HepG2 (cell line): Measurements from ENCODE around the gene TAMALIN. TPM values are rescaled to one million over a fixed set of nuclear protein-coding genes. Genes with fewer than 3 reads are reported as not detected.

Source experiments
- ATAC-seq: fragments of 200-7000 bp; cut with Tn5 transposase; 3 replicates; pipeline ENCODE4 v1.9.1; 2020; ENCODE audit warnings: mild to moderate bottlenecking, moderate library complexity
- BruUV-seq: library from RNA; stranded (reverse); fragments of 400-500 nt; replicated peaks from 2 replicates; lab custom pipeline; 2021; lab: Mats Ljungman, UMichigan
- CTCF ChIA-PET: fragments of 300-600 bp; formaldehyde crosslinking; extraction: SDS; loops from one replicate; lab custom pipeline; 2021; ENCODE audit warnings: low total read pairs, inconsistent platforms, low intra/inter-chr PET ratio; lab: Yijun Ruan, JAX
- POLR2A ChIA-PET: fragments of 350-600 bp; sonication (Branson Sonifier 250); formaldehyde crosslinking; loops from one replicate; lab custom pipeline; 2020; ENCODE audit warnings: antibody characterized with exemption, inconsistent platforms; lab: Yijun Ruan, JAX
- DNase-seq: peaks from one replicate; pipeline ENCODE4 v3.0.0-alpha.2; 2015; ENCODE audit warnings: low spot score
- FAIRE-seq: peaks from 3 replicates; lab custom pipeline; 2011; peaks lifted over from hg19 to GRCh38; lab: Jason Lieb, UNC
- H2AFZ ChIP-seq: one replicate; pipeline ENCODE4 v1.6.1; 2011; ENCODE audit warnings: low read length, inconsistent platforms
- H3K27ac ChIP-seq: fragments of 300-600 bp; 3 replicates; pipeline ENCODE4 v1.8.0; 2011; ENCODE audit warnings: mixed run types, mild to moderate bottlenecking, mixed read lengths, low read length, inconsistent platforms; ENCODE audit not compliant: insufficient read depth; ENCODE audit errors: extremely low read length
- H3K27me3 ChIP-seq, 2 experiments: fragments of 200-600 bp in 1 of 2; 2 replicates in 1 of 2; 3 replicates in 1 of 2; pipeline versions ENCODE4 v1.6.0 to v1.8.0; 2011; ENCODE audit warnings: low read length in 2 of 2, mild to moderate bottlenecking in 2 of 2, moderate library complexity in 2 of 2, inconsistent platforms in 1 of 2; ENCODE audit not compliant: insufficient read depth in 2 of 2, control insufficient read depth in 1 of 2
- H3K36me3 ChIP-seq, 2 experiments: fragments of 200-600 bp in 1 of 2; replicated peaks in 1 of 2; 2 replicates in 1 of 2; 3 replicates in 1 of 2; pipeline versions ENCODE4 v1.5.1 to v1.8.0; 2011; ENCODE audit warnings: low read length in 2 of 2, inconsistent platforms in 1 of 2; ENCODE audit not compliant: insufficient read depth in 2 of 2, control insufficient read depth in 1 of 2
- H3K4me1 ChIP-seq: 2 replicates; pipeline ENCODE4 v1.5.1; 2012; ENCODE audit warnings: low read length, inconsistent platforms; ENCODE audit not compliant: insufficient read depth
- H3K4me2 ChIP-seq: 2 replicates; pipeline ENCODE4 v1.6.0; 2011; ENCODE audit warnings: low read depth, low read length, inconsistent platforms
- H3K4me3 ChIP-seq, 3 experiments: fragments of 200-600 bp in 1 of 3; sonication (generic), shearing (Covaris generic) in 1 of 3; replicated peaks in 1 of 3; 2 replicates each; pipeline ENCODE4 v1.5.1; 2011 to 2016; ENCODE audit warnings: low read length in 3 of 3, inconsistent platforms in 2 of 3, low read depth in 2 of 3, mild to moderate bottlenecking in 2 of 3, control low read depth in 1 of 3, mixed read lengths in 1 of 3; ENCODE audit not compliant: insufficient read depth in 1 of 3
- H3K79me2 ChIP-seq: one replicate; pipeline ENCODE4 v1.6.1; 2011; ENCODE audit warnings: low read length, inconsistent platforms; ENCODE audit not compliant: insufficient read depth
- H3K9ac ChIP-seq: 2 replicates; pipeline ENCODE4 v1.6.0; 2011; ENCODE audit warnings: mild to moderate bottlenecking, low read depth, low read length, inconsistent platforms; ENCODE audit not compliant: insufficient read depth
- H3K9me3 ChIP-seq: 2 replicates; pipeline ENCODE4 v1.5.1; 2012; ENCODE audit warnings: mild to moderate bottlenecking, low read length
- H4K20me1 ChIP-seq: 2 replicates; pipeline ENCODE4 v1.6.0; 2011; ENCODE audit warnings: inconsistent platforms, mild to moderate bottlenecking, low read length, moderate library complexity; ENCODE audit not compliant: insufficient read depth
- MLLT10 ChIP-seq: sonication (generic); formaldehyde crosslinking; IDR thresholded peaks from 2 replicates; pipeline ENCODE4 v1.4.0; 2020; ENCODE audit warnings: missing genetic modification reagents
- NCOA5 ChIP-seq: sonication (generic); formaldehyde crosslinking; IDR thresholded peaks from 2 replicates; pipeline ENCODE4 v1.4.0; 2020; ENCODE audit warnings: missing genetic modification reagents
- STAG1 ChIP-seq: sonication (generic); formaldehyde crosslinking; IDR thresholded peaks from 2 replicates; pipeline ENCODE4 v1.4.0; 2020; ENCODE audit warnings: missing genetic modification reagents
- ZBTB37 ChIP-seq: sonication (generic); formaldehyde crosslinking; IDR thresholded peaks from 2 replicates; pipeline ENCODE4 v1.4.0; 2020; ENCODE audit warnings: mild to moderate bottlenecking, missing genetic modification reagents
- ZBTB42 ChIP-seq: sonication (generic); formaldehyde crosslinking; IDR thresholded peaks from 2 replicates; pipeline ENCODE4 v1.5.0; 2020; ENCODE audit warnings: mild to moderate bottlenecking, missing genetic modification reagents
- ZNF121 ChIP-seq: sonication (generic); formaldehyde crosslinking; IDR thresholded peaks from 2 replicates; pipeline ENCODE4 v1.5.0; 2020; ENCODE audit warnings: mild to moderate bottlenecking, missing genetic modification reagents
- ZNF546 ChIP-seq: sonication (generic); formaldehyde crosslinking; conservative IDR thresholded peaks from 2 replicates; pipeline ENCODE4 v1.8.1; 2023; ENCODE audit warnings: mild to moderate bottlenecking, missing genetic modification reagents
- ZNF737 ChIP-seq: sonication (generic); formaldehyde crosslinking; IDR thresholded peaks from 2 replicates; pipeline ENCODE4 v1.5.0; 2020; ENCODE audit warnings: missing genetic modification reagents, mild to moderate bottlenecking, borderline replicate concordance
- WGBS: methylation state at CpG from one replicate; pipeline ENCODE4 v1.1.6; 2017; ENCODE audit warnings: low lambda C conversion rate; 5-methylcytosine and 5-hydroxymethylcytosine counted together
- in situ Hi-C: cut with HindIII; loops from 2 replicates; pipeline ENCODE4 v1.10.0; 2017; ENCODE audit warnings: low pct_unique_long_range_greater_than_20kb; ENCODE audit not compliant: extremely low pct_ligation_motif_present
- intact Hi-C: fragments of 100-400 bp; cut with micrococcal nuclease; formaldehyde crosslinking; loops from one replicate; pipeline ENCODE4 v1.10.0; 2022; ENCODE audit not compliant: unreplicated experiment
- polyA plus RNA-seq, 8 experiments: library from polyadenylated mRNA; depleted of rRNA in 3 of 8; stranded (reverse) in 7 of 8; unstranded in 1 of 8; fragments of >200 nt; fragmentation: Illumina TruSeq in 4 of 8; extraction: Trizol in 4 of 8; gene quantifications; 2 replicates each; pipeline versions ENCODE4 v1.2.1 to v1.2.3, GENCODE V29; 2011 to 2016; ENCODE audit warnings: low read depth in 4 of 8, missing spikeins in 1 of 8, mixed read lengths in 1 of 8; ENCODE audit not compliant: insufficient read depth in 1 of 8
- total RNA-seq, 5 experiments: library from RNA; depleted of rRNA; stranded (reverse); fragments of >200 nt; fragmentation: Illumina TruSeq; extraction: Trizol; gene quantifications; 2 replicates each; pipeline ENCODE4 v1.2.3, GENCODE V29; 2016; ENCODE audit warnings: low read depth in 1 of 5
- TF ChIP-seq, protein P1 (sequence below): sonication (generic); formaldehyde crosslinking; IDR thresholded peaks from 2 replicates; pipeline ENCODE4 v1.8.1; 2023; ENCODE audit warnings: mild to moderate bottlenecking, missing genetic modification reagents
- TF ChIP-seq, protein P2 (sequence below): IDR thresholded peaks from 2 replicates; pipeline ENCODE4 v1.6.1; 2016; ENCODE audit warnings: low read depth, missing genetic modification reagents, missing compliant biosample characterization

Gene TAMALIN
- total and polyA plus RNA-seq, 2 of the 13 experiments (the other 11 are each of a cell fraction or from before 2014, with no cell fraction given) = 2.9 to 10.9 TPM

GRCh38 chr12:51969643-51970042, 37.1 kb upstream of the TAMALIN start:
- Histone ChIP-seq H3K4me3 (no peak overlapping the region), H4K20me1 (no peaks in the 10 kb centered on the region), H2AFZ (no peak overlapping the region), H3K4me2 (no peak overlapping the region), H3K36me3 (no peaks in the 10 kb centered on the region)
- in situ Hi-C loops (no loop called here), intact Hi-C loops (no loop called here)
- CTCF ChIA-PET = no interaction called here
- FAIRE-seq = no peak
- peak; percentile 75 for TF ChIP-seq ZNF121 (CRISPR knock-in tag)
- TF ChIP-seq NCOA5 (CRISPR knock-in tag) = no peak
- TF ChIP-seq, all 625 proteins: peak for 1
- Histone ChIP-seq H3K9ac (no peak overlapping the region), H3K9me3 (no peaks in the 10 kb centered on the region), H3K27ac (no peak overlapping the region), H3K4me1 (peaks cover 40% of the 10 kb centered on the region), H3K27me3 (no peaks in the 10 kb centered on the region), H3K79me2 (peaks cover 81% of the 10 kb centered on the region)
- 96% methylated on average over 2 of the region's 2 CpGs for whole genome bisulfite sequencing
- DNase-seq (no peak), ATAC-seq (no peak)
- POLR2A ChIA-PET = no interaction called here
- no TSS peak for BruUV-seq

GRCh38 chr12:51970904-51971646, 35.7 kb upstream of the TAMALIN start:
- Histone ChIP-seq H4K20me1 (no peaks in the 10 kb centered on the region), H3K36me3 (peaks cover 4 to 5% of the 10 kb centered on the region in 2 experiments; a peak in 2 of 5 replicates), H3K27me3 (no peaks in the 10 kb centered on the region), H3K4me1 (peaks cover 54% of the 10 kb centered on the region), H3K9ac (no peak overlapping the region), H2AFZ (no peak overlapping the region), H3K9me3 (no peaks in the 10 kb centered on the region), H3K79me2 (peaks cover 71% of the 10 kb centered on the region), H3K27ac (peak overlapping the region; percentile 63), H3K4me3 (no peak overlapping the region), H3K4me2 (no peak overlapping the region)
- CTCF ChIA-PET = interaction anchor here (0.7 kb wide), 1 partner anchor 9 kb away, joined by 3 read pairs; no protein-coding TSS in a partner anchor
- FAIRE-seq (no peak), ATAC-seq (peak; percentile 71), DNase-seq (peak; percentile 45)
- 75% methylated on average over 13 of the region's 13 CpGs for WGBS
- in situ Hi-C loops = no loop called here
- POLR2A ChIA-PET = no interaction called here
- intact Hi-C loops = no loop called here
- no TSS peak for BruUV-seq
- no peak for TF ChIP-seq ZNF546
- TF ChIP-seq, protein P1, sequence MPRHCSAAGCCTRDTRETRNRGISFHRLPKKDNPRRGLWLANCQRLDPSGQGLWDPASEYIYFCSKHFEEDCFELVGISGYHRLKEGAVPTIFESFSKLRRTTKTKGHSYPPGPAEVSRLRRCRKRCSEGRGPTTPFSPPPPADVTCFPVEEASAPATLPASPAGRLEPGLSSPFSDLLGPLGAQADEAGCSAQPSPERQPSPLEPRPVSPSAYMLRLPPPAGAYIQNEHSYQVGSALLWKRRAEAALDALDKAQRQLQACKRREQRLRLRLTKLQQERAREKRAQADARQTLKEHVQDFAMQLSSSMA = no peak
- no peak for TF ChIP-seq MLLT10 (CRISPR knock-in tag)
- TF ChIP-seq ZBTB42 (CRISPR knock-in tag) = no peak
- TF ChIP-seq ZBTB37 (CRISPR knock-in tag) = no peak
- TF ChIP-seq, protein P2, sequence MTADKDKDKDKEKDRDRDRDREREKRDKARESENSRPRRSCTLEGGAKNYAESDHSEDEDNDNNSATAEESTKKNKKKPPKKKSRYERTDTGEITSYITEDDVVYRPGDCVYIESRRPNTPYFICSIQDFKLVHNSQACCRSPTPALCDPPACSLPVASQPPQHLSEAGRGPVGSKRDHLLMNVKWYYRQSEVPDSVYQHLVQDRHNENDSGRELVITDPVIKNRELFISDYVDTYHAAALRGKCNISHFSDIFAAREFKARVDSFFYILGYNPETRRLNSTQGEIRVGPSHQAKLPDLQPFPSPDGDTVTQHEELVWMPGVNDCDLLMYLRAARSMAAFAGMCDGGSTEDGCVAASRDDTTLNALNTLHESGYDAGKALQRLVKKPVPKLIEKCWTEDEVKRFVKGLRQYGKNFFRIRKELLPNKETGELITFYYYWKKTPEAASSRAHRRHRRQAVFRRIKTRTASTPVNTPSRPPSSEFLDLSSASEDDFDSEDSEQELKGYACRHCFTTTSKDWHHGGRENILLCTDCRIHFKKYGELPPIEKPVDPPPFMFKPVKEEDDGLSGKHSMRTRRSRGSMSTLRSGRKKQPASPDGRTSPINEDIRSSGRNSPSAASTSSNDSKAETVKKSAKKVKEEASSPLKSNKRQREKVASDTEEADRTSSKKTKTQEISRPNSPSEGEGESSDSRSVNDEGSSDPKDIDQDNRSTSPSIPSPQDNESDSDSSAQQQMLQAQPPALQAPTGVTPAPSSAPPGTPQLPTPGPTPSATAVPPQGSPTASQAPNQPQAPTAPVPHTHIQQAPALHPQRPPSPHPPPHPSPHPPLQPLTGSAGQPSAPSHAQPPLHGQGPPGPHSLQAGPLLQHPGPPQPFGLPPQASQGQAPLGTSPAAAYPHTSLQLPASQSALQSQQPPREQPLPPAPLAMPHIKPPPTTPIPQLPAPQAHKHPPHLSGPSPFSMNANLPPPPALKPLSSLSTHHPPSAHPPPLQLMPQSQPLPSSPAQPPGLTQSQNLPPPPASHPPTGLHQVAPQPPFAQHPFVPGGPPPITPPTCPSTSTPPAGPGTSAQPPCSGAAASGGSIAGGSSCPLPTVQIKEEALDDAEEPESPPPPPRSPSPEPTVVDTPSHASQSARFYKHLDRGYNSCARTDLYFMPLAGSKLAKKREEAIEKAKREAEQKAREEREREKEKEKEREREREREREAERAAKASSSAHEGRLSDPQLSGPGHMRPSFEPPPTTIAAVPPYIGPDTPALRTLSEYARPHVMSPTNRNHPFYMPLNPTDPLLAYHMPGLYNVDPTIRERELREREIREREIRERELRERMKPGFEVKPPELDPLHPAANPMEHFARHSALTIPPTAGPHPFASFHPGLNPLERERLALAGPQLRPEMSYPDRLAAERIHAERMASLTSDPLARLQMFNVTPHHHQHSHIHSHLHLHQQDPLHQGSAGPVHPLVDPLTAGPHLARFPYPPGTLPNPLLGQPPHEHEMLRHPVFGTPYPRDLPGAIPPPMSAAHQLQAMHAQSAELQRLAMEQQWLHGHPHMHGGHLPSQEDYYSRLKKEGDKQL (CRISPR knock-in tag) = no peak
- TF ChIP-seq STAG1 = 0 out of 2 replicates have a peak, but pooled peaks have one; percentile 42
- TF ChIP-seq ZNF737 (CRISPR knock-in tag) = no peak
